ENCODE data around the gene ENC1. TPM values are rescaled to one million over a fixed set of nuclear protein-coding genes. Genes with fewer than 3 reads are reported as not detected.

ENC1 gene
- total and polyA plus RNA-seq, 10 of the 15 experiments (the other 5 are each of a cell fraction or from before 2014, with no cell fraction given) = 8.2 to 55.5 (median 32.1) TPM

DNA sequence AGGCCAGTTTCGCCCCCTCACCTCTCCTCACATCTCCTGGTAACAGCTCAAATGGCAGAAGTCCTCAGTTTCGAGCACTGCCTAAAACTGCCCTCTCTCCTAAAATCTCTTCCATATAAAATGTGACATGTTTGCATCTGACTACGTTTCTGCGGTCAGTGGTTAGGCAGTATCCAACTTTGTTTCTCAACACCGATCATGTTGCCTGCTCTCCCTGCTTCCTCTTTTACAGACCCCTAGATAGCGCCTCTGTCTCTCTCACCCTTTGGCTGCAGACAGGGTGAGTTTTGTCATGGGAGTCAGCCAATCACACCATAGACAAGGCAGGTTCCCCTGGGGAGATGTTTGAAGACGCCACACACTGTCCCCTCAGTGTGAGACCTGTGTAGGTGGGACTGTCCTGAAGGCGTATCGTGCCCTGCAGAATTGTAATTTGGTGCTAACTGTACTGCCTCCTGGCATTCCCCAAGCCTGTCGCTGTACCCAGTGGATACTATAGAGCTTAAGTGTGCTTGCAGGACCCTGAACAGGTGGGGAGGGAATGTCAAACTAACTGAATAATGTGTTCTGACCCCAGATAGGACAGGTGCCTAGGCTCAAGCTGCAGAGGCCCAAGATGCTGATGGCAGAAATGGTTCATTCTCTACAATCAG, 45.6 kb upstream of the ENC1 start (continued):
- TF ChIP-seq MEF2B (IDR thresholded peaks at IDR 0.05; ENCODE audit: partially characterized antibody, poor library complexity, severe bottlenecking) = peak; percentile 55
- no peak for TF ChIP-seq NFXL1 (IDR thresholded peaks at IDR 0.05; ENCODE audit: borderline replicate concordance)
- TF ChIP-seq RUNX3 (IDR thresholded peaks at IDR 0.05; ENCODE audit: low read length) = peak; percentile 85
- peak; percentile 56 to 64; a peak in 2 of 4 replicates for TF ChIP-seq IKZF2 (IDR thresholded peaks at IDR 0.05)
- TF ChIP-seq WRNIP1 (IDR thresholded peaks at IDR 0.05; ENCODE audit: borderline replicate concordance, low read depth, low read length) = no peak
- no peak for TF ChIP-seq KAT2A (conservative IDR thresholded peaks at IDR 0.05; ENCODE audit: control insufficient read depth, low read depth, low read length)
- TF ChIP-seq IRF4 (IDR thresholded peaks at IDR 0.05; ENCODE audit: low read depth, low read length) = no peak
- TF ChIP-seq NRF1 (conservative IDR thresholded peaks at IDR 0.05; ENCODE audit: low read depth, low read length) = no peak
- peak; percentile 20; the same call in 1 of the 2 replicates for TF ChIP-seq DPF2 (IDR thresholded peaks at IDR 0.05)
- TF ChIP-seq NBN (IDR thresholded peaks at IDR 0.05) = no peak
- TF ChIP-seq IKZF1 (conservative IDR thresholded peaks at IDR 0.05) = peak; percentile 40; the same call in 1 of the 2 replicates
- TF ChIP-seq RELA (IDR thresholded peaks at IDR 0.05; ENCODE audit: borderline replicate concordance, partially characterized antibody) = no peak
- TF ChIP-seq HSF1 (IDR thresholded peaks at IDR 0.05; ENCODE audit: low read depth, low read length) = no peak
- no peak for TF ChIP-seq PAX8 (IDR thresholded peaks at IDR 0.05)
- TF ChIP-seq ZZZ3 (IDR thresholded peaks at IDR 0.05; ENCODE audit: control insufficient read depth, insufficient read length, low read depth) = no peak
- TF ChIP-seq CHD1 (IDR thresholded peaks at IDR 0.05; ENCODE audit: low read depth, low read length) = no peak
- TF ChIP-seq ZNF274 (IDR thresholded peaks at IDR 0.05; ENCODE audit: insufficient read depth, insufficient read length) = no peak
- TF ChIP-seq MTA2 (IDR thresholded peaks at IDR 0.05; ENCODE audit: low read depth) = peak; percentile 37; the same call in 1 of the 2 replicates
- peak; percentile 45; the same call in 1 of the 2 replicates for TF ChIP-seq RELB (IDR thresholded peaks at IDR 0.05; ENCODE audit: low read depth)

All from GM12878 (cell line).